Hepatocyte (in vitro differentiated cells): ENCODE data around the gene AMFR. TPM values are rescaled to one million over a fixed set of nuclear protein-coding genes. Genes with fewer than 3 reads are reported as not detected.

Experiments
- DNase-seq: peaks from one replicate; pipeline ENCODE4 v3.0.0-alpha.2; 2016; ENCODE audit warnings: low spot score
- H2AFZ ChIP-seq: fragments of 200-600 bp; sonication (generic); 2 replicates; pipeline ENCODE4 v1.6.0; 2016; ENCODE audit warnings: antibody characterized with exemption, mild to moderate bottlenecking
- H3K27ac ChIP-seq: fragments of 200-600 bp; sonication (generic); 2 replicates; pipeline ENCODE4 v1.5.1; 2016; ENCODE audit warnings: mild to moderate bottlenecking
- H3K27me3 ChIP-seq: fragments of 200-600 bp; sonication (generic); 2 replicates; pipeline ENCODE4 v1.6.1; 2016
- H3K36me3 ChIP-seq: fragments of 200-600 bp; sonication (generic); replicated peaks from 2 replicates; pipeline ENCODE4 v1.5.1; 2016; ENCODE audit warnings: low read depth; ENCODE audit not compliant: insufficient read depth
- H3K4me1 ChIP-seq: fragments of 200-600 bp; sonication (generic); 2 replicates; pipeline ENCODE4 v1.5.1; 2016; ENCODE audit warnings: mild to moderate bottlenecking, moderate library complexity; ENCODE audit not compliant: insufficient read depth
- H3K4me2 ChIP-seq: fragments of 200-600 bp; sonication (generic); 2 replicates; pipeline ENCODE4 v1.6.0; 2016
- H3K4me3 ChIP-seq: fragments of 200-600 bp; sonication (generic); 2 replicates; pipeline ENCODE4 v1.5.1; 2016; ENCODE audit warnings: mild to moderate bottlenecking
- H3K79me2 ChIP-seq: fragments of 200-600 bp; sonication (generic); 2 replicates; pipeline ENCODE4 v1.6.0; 2017; ENCODE audit warnings: mild to moderate bottlenecking
- H3K9me2 ChIP-seq: fragments of 200-600 bp; sonication (generic); replicated peaks from 2 replicates; pipeline ENCODE4 v1.6.0; 2017; ENCODE audit warnings: mild to moderate bottlenecking; ENCODE audit not compliant: insufficient read depth
- H3K9me3 ChIP-seq: fragments of 200-600 bp; sonication (generic); 2 replicates; pipeline ENCODE4 v1.5.1; 2016; ENCODE audit warnings: low read depth, mild to moderate bottlenecking
- H4K20me1 ChIP-seq: fragments of 200-600 bp; sonication (generic); 2 replicates; pipeline ENCODE4 v1.6.0; 2016; ENCODE audit warnings: mild to moderate bottlenecking; ENCODE audit not compliant: insufficient read depth, poor library complexity, severe bottlenecking
- EZH2 ChIP-seq: fragments of 200-600 bp; sonication (generic); IDR thresholded peaks from 2 replicates; pipeline ENCODE4 v1.6.1; 2016; ENCODE audit warnings: antibody characterized with exemption, mild to moderate bottlenecking, borderline replicate concordance
- EZH2phosphoT487 ChIP-seq: fragments of 200-600 bp; sonication (generic); IDR thresholded peaks from one replicate; pipeline ENCODE4 v1.6.1; 2018; ENCODE audit warnings: antibody characterized with exemption, mild to moderate bottlenecking, low read depth, moderate library complexity; ENCODE audit not compliant: unreplicated experiment, severe bottlenecking
- WGBS: methylation state at CpG from one replicate; pipeline ENCODE4 v1.1.6; 2016; ENCODE audit warnings: low lambda C conversion rate; ENCODE audit errors: missing lambda C conversion rate; 5-methylcytosine and 5-hydroxymethylcytosine counted together
- polyA plus RNA-seq: library from polyadenylated mRNA; unstranded; fragments of >200 nt; fragmentation: Nextera tagmentation; extraction: Ambion mirVana; gene quantifications from 2 replicates; pipeline ENCODE4 v1.2.1, GENCODE V29; 2016
- total RNA-seq: library from RNA; depleted of rRNA; stranded (reverse); fragments of >200 nt; gene quantifications from 2 replicates; pipeline ENCODE4 v1.2.3, GENCODE V29; 2014
- TF ChIP-seq, protein P1 (sequence below): fragments of 200-600 bp; sonication (generic); IDR thresholded peaks from 2 replicates; pipeline ENCODE4 v1.5.1; 2016; ENCODE audit warnings: antibody characterized with exemption, mild to moderate bottlenecking; ENCODE audit not compliant: poor library complexity

AMFR gene
- total and polyA plus RNA-seq, 2 experiments from 2014 or later = 67.2 to 135 TPM

DNA sequence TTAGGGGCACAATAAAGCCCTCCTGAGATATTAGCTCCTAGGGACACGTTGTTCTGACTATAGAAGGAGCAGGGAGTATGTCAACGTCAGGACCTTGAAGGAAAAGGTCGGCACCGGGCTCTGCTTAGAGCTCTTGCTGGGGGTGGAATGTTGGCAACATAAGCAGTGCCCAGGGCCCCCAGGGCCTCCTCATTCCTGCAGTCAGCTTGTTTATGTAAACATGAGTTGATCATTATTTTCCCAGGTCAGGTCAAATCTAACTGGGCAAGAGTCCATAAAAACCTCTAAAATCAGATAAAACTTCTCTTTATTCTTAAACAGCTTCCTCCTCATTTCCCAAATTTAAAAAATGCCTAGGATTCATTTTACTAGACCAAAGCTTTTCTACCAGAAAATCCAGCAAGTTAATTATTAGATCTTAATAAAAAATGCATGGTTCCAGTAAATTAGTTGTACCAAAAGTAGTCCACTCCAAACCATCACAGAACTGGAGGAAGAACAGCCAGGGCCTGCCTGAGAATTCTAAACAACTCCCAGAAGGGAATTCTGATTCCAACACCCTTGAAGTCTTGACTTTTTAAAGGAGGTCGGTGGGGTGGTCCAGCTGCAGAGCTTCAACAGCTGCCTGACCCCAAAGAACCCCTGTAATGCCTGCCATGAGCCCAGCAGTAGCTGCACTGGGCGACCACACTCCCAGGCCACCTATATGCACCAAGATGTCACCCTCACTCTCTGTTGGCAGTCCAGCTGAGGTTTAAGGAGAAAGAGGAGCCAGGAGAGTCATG lies 54.3 kb downstream of the AMFR start:
- Histone ChIP-seq H3K27me3 (no peaks in the 10 kb centered on the region), H2AFZ (no peak overlapping the region), H3K79me2 (peaks cover 21% of the 10 kb centered on the region), H3K27ac (peak overlapping the region; percentile 77), H4K20me1 (no peaks in the 10 kb centered on the region), H3K4me2 (peak overlapping the region; percentile 3), H3K9me3 (no peaks in the 10 kb centered on the region), H3K36me3 (peaks cover 3% of the 10 kb centered on the region), H3K9me2 (no peaks in the 10 kb centered on the region), H3K4me3 (no peak overlapping the region), H3K4me1 (peaks cover 32% of the 10 kb centered on the region)
- 48% methylated on average over 6 of the region's 6 CpGs for WGBS
- no peak for TF ChIP-seq EZH2phosphoT487
- TF ChIP-seq EZH2 = no peak
- TF ChIP-seq, protein P1, sequence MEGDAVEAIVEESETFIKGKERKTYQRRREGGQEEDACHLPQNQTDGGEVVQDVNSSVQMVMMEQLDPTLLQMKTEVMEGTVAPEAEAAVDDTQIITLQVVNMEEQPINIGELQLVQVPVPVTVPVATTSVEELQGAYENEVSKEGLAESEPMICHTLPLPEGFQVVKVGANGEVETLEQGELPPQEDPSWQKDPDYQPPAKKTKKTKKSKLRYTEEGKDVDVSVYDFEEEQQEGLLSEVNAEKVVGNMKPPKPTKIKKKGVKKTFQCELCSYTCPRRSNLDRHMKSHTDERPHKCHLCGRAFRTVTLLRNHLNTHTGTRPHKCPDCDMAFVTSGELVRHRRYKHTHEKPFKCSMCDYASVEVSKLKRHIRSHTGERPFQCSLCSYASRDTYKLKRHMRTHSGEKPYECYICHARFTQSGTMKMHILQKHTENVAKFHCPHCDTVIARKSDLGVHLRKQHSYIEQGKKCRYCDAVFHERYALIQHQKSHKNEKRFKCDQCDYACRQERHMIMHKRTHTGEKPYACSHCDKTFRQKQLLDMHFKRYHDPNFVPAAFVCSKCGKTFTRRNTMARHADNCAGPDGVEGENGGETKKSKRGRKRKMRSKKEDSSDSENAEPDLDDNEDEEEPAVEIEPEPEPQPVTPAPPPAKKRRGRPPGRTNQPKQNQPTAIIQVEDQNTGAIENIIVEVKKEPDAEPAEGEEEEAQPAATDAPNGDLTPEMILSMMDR = no peak
- peak; percentile 32 for DNase-seq

DNA sequence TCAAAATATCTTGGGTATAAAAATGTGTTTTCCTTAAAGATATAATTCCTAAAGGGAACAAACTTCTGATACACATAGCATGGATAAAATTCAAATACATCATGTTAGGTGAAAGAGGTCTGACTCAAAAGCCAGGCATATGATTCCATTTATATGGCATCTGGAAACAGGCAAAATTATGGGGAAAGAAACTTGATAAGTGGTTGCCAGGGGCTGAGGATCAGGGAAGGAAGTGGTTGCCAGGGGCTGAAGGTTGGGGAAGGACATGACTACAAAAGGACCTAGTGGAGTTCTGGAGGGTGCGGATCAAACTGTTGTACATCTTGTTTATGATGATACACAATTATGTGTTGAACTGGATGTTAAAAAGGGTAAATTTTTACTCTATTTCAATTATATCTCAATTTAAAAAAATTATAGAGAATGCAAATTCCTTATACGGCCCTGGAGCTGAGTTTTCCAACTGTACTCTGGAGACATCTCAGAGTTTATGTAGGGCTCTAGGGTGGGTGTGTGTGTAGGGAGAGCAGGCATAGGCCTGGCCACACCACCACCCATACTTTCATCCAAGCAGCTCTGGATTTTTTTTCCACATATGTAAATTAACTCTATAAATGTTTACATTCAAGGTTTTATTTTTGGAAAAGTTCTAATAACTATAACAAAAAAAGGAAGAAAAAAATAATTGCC lies 55.0 kb downstream of the AMFR start:
- H2AFZ ChIP-seq = no peak overlapping the region
- peaks cover 32% of the 10 kb centered on the region for H3K4me1 ChIP-seq
- H3K9me2 ChIP-seq = no peaks in the 10 kb centered on the region
- no peaks in the 10 kb centered on the region for H4K20me1 ChIP-seq
- WGBS = 80% methylated on average over 2 of the region's 2 CpGs
- peak; percentile 3 for DNase-seq
- no peak overlapping the region for H3K4me3 ChIP-seq
- H3K9me3 ChIP-seq = no peaks in the 10 kb centered on the region
- peaks cover 3% of the 10 kb centered on the region for H3K36me3 ChIP-seq
- peak overlapping the region; percentile 77 for H3K27ac ChIP-seq
- peaks cover 15% of the 10 kb centered on the region for H3K79me2 ChIP-seq
- H3K4me2 ChIP-seq = peak overlapping the region; percentile 3
- no peaks in the 10 kb centered on the region for H3K27me3 ChIP-seq
- TF ChIP-seq, protein P1 = no peak
- TF ChIP-seq EZH2 (no peak), EZH2phosphoT487 (no peak)

DNA sequence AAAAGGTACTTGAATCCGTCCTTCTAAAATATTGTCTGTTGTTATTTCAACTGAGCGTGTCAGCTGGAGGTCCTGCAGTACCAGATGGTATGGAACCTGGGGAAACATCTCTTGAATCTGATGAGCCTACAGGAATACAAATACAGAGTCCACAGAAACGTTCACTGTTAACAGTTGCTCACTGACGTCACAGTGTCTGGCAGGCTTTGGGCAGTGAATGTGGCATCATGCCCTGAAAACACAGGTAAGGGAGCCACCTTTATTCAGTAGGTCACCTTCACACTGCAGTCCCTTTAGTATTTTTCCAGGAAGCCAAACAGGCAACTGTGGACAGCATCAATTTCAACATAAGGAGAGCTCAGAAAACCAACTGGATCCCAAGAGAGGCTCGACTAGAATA lies 56.1 kb downstream of the AMFR start:
- WGBS = 95% methylated on average over 5 of the region's 5 CpGs
- Histone ChIP-seq H3K9me3 (no peaks in the 10 kb centered on the region), H3K4me1 (peaks cover 32% of the 10 kb centered on the region), H3K4me2 (no peak overlapping the region), H3K79me2 (peaks cover 5% of the 10 kb centered on the region), H3K27ac (no peak overlapping the region), H3K36me3 (peaks cover 3% of the 10 kb centered on the region), H3K4me3 (no peak overlapping the region), H4K20me1 (no peaks in the 10 kb centered on the region), H3K9me2 (no peaks in the 10 kb centered on the region), H3K27me3 (no peaks in the 10 kb centered on the region), H2AFZ (no peak overlapping the region)
- DNase-seq = no peak
- TF ChIP-seq EZH2phosphoT487 (no peak), EZH2 (no peak)
- TF ChIP-seq, protein P1 = no peak
